Measurements from ENCODE around the gene CES2.

DNA sequence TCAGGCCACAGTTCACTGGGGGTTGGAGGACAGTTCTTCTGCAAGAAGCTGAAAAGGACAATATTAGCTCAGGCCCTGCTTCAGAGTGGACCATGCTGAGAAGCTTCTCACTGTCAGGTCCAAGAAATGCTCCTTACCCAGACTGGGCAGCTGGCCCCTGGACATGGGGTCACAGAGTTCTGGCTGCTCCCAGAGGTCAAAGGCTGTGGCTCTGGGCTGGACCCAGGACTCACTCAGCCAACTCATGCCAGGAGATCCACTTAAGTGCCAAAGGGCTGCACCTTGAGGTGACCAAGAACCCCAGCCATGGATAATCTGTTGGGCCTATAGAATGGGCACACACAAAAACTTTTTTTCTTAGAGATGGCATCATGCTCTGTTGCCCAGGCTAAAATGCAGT is 4.0 kb downstream of the CES2 start:
- TF ChIP-seq, protein P1, sequence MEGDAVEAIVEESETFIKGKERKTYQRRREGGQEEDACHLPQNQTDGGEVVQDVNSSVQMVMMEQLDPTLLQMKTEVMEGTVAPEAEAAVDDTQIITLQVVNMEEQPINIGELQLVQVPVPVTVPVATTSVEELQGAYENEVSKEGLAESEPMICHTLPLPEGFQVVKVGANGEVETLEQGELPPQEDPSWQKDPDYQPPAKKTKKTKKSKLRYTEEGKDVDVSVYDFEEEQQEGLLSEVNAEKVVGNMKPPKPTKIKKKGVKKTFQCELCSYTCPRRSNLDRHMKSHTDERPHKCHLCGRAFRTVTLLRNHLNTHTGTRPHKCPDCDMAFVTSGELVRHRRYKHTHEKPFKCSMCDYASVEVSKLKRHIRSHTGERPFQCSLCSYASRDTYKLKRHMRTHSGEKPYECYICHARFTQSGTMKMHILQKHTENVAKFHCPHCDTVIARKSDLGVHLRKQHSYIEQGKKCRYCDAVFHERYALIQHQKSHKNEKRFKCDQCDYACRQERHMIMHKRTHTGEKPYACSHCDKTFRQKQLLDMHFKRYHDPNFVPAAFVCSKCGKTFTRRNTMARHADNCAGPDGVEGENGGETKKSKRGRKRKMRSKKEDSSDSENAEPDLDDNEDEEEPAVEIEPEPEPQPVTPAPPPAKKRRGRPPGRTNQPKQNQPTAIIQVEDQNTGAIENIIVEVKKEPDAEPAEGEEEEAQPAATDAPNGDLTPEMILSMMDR (IDR thresholded peaks at IDR 0.05; ENCODE audit: low read depth, low read length), result no peak
- TF ChIP-seq EZH2phosphoT487 (IDR thresholded peaks at IDR 0.05; ENCODE audit: low read depth), result no peak
